DOHH2 (cell line): ENCODE results near the gene CYP4B1.

Source experiments
- CTCF ChIP-seq: fragments of 200-600 bp; sonication (generic); IDR thresholded peaks from one replicate; pipeline ENCODE4 v1.5.1; 2014; ENCODE audit warnings: antibody characterized with exemption, mild to moderate bottlenecking, low read depth, low read length; ENCODE audit not compliant: poor library complexity, severe bottlenecking
- EZH2phosphoT487 ChIP-seq: fragments of 200-600 bp; sonication (generic); IDR thresholded peaks from 2 replicates; pipeline ENCODE4 v1.6.1; 2017; ENCODE audit warnings: borderline replicate concordance, mild to moderate bottlenecking, antibody characterized with exemption, low read length, moderate library complexity, mixed read lengths

- TF ChIP-seq CTCF (no peak), EZH2phosphoT487 (no peak)
These were observed 3.2 kb downstream of the CYP4B1 start for GRCh38 chr1:46802081-46802480.
